Stimulated activated CD8-positive, alpha-beta memory T cell treated with anti-CD3 and anti-CD28 coated beads, Interleukin-2, amount 100 ng/mL, for 48 hours (primary cell): ENCODE results near the gene VSTM4.

Experiments used
- DNase-seq, 2 donors: peaks; one replicate each; pipeline ENCODE4 v3.0.0-alpha.2; 2020; ENCODE audit warnings: low read depth in 2 of 2

Gene VSTM4

GRCh38 chr10:49092477-49092876, 22.8 kb downstream of the VSTM4 start:
- no peak for DNase-seq

- no peak for DNase-seq
Measured at GRCh38 chr10:49091450-49092210, 23.7 kb downstream of the VSTM4 start.

GRCh38 chr10:49090696-49091380, 24.5 kb downstream of the VSTM4 start:
- no peak for DNase-seq

GRCh38 chr10:49090189-49090575, 25.1 kb downstream of the VSTM4 start:
- no peak for DNase-seq

- no peak for DNase-seq
Measured at GRCh38 chr10:49089557-49090188, 25.6 kb downstream of the VSTM4 start.

- DNase-seq, result no peak
Measured at GRCh38 chr10:49089152-49089551, 26.2 kb downstream of the VSTM4 start.

GRCh38 chr10:49086889-49087288, 28.4 kb downstream of the VSTM4 start:
- no peak for DNase-seq

GRCh38 chr10:49083261-49083660, 32.1 kb downstream of the VSTM4 start:
- no peak for DNase-seq

- no peak for DNase-seq
Measured at GRCh38 chr10:49082766-49083165, 32.6 kb downstream of the VSTM4 start.

- DNase-seq, result no peak
Measured at GRCh38 chr10:49081547-49082275, 33.6 kb downstream of the VSTM4 start.

- DNase-seq, result no peak
Measured at GRCh38 chr10:49080965-49081364, 34.4 kb downstream of the VSTM4 start.

- no peak for DNase-seq
Measured at GRCh38 chr10:49080071-49080470, 35.3 kb downstream of the VSTM4 start.

GRCh38 chr10:49079499-49079898, 35.8 kb downstream of the VSTM4 start:
- DNase-seq, result no peak

- DNase-seq, result no peak
Measured at GRCh38 chr10:49079072-49079471, 36.2 kb downstream of the VSTM4 start.

GRCh38 chr10:49078433-49078832, 36.9 kb downstream of the VSTM4 start:
- no peak for DNase-seq

- DNase-seq, result peak in 1 of 2 donors; percentile 14
Measured at GRCh38 chr10:49076741-49077521, 38.4 kb downstream of the VSTM4 start.

GRCh38 chr10:49076319-49076718, 39.0 kb downstream of the VSTM4 start:
- no peak for DNase-seq

- no peak for DNase-seq
Measured at GRCh38 chr10:49075743-49076142, 39.6 kb downstream of the VSTM4 start.

GRCh38 chr10:49074836-49075682, 40.3 kb downstream of the VSTM4 start:
- DNase-seq, result no peak

- DNase-seq, result no peak
Measured at GRCh38 chr10:49072166-49072885, 43.0 kb downstream of the VSTM4 start.
